Measurements from ENCODE around the gene FOXO6.

GRCh38 chr1:41354956-41355355 lies 6.3 kb upstream of the FOXO6 start:
- TF ChIP-seq CTCF (conservative IDR thresholded peaks at IDR 0.05; ENCODE audit: low read depth, low read length) = 0 out of 2 replicates have a peak, but pooled peaks have one; percentile 19
- TF ChIP-seq EZH2 (IDR thresholded peaks at IDR 0.05; ENCODE audit: borderline replicate concordance, low read depth, low read length, poor library complexity, severe bottlenecking) = no peak
